ENCODE measurements around the gene CDK14.
"Not testable (repeated sequence)": the region's sequence is repeated elsewhere in the genome, so short reads cannot be mapped to it uniquely, and the experiment has no call there.

CDK14 gene

DNA sequence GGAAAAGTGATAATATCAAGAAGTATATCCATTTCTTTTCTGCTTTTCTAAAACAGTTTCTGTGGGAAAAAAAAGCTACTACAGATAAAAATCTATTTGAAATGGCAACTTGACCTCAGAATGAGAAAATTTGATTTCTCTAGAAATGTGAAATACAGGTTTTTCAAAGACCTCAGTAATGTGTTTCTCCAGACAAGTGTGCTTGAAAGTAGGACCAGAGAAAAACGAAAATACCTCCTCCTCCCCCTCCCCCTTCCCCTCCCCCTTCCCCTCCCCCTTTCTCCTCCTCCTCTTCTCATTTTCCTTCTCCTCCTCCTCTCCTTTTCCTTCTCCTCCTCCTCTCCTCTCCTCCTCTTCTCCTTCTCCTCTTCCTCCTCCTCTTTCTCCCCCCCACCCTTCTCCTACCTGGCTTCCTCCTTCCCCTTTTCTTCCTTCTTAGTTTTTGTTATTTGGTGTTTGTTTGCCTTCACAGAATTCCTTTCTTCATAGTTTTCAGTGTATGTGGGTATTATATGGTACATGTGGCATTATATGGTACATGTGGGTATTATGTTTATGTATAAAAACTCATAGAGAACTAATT, 179.4 kb downstream of the CDK14 start:
- no peak overlapping the region for H3K4me3 ChIP-seq (ENCODE audit: low read length)
- H3K36me3 ChIP-seq (ENCODE audit: control insufficient read depth, insufficient read depth, low read length) = no peaks in the 10 kb centered on the region
- no peak overlapping the region for H3K9ac ChIP-seq (ENCODE audit: low read length)
- no peak overlapping the region for H3K27ac ChIP-seq (ENCODE audit: low read depth, low read length)
- no peaks in the 10 kb centered on the region for H3K27me3 ChIP-seq (ENCODE audit: control insufficient read depth, insufficient read depth, low read length)
- H3K4me1 ChIP-seq (ENCODE audit: control insufficient read depth, insufficient read depth, low read length) = peaks cover 3% of the 10 kb centered on the region

DNA sequence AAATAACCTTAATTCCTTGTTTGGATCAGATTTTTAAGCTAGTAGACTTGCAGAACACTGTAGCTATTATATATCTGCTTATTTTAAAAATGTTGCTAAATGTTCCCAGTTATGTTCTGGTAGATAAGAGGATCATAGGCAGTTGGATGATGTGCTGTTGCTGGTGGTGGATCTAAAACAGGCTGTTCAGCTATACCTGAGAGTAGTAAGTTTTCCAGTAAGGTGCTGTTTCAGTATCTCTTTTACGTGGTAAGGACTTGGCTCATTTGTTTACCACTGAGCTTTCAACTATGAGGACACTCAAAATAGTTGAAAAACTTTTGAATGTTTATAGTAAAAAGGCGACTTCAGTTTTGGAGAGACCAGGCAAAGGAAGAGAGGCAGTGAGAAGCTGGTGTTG, 180.9 kb downstream of the CDK14 start:
- H3K36me3 ChIP-seq (ENCODE audit: control insufficient read depth, insufficient read depth, low read length) = no peaks in the 10 kb centered on the region
- H3K27ac ChIP-seq (ENCODE audit: low read depth, low read length) = no peak overlapping the region
- H3K4me3 ChIP-seq (ENCODE audit: low read length) = no peak overlapping the region
- H3K9ac ChIP-seq (ENCODE audit: low read length) = no peak overlapping the region
- H3K27me3 ChIP-seq (ENCODE audit: control insufficient read depth, insufficient read depth, low read length) = no peaks in the 10 kb centered on the region
- H3K4me1 ChIP-seq (ENCODE audit: control insufficient read depth, insufficient read depth, low read length) = peaks cover 3% of the 10 kb centered on the region

DNA sequence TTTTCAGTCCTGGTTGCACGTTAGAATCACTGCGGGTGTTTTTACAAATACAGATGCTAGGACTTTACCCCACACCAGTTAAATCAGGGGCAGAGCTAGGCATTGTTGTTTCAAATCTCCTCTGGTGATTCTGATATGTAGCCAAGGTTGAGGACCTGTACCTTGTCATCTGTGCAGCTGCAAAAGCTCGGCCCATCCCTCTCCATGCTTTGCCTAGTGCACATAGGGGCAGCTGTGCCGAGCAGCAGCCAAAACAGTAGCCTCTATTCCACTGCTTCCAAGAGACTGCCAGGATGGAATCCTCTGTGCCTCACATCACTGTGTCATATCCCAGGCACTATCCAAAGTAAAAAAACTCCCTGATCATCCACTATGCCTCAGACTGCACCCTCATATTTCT, 181.3 kb downstream of the CDK14 start:
- H3K36me3 ChIP-seq (ENCODE audit: control insufficient read depth, insufficient read depth, low read length) = no peaks in the 10 kb centered on the region

DNA sequence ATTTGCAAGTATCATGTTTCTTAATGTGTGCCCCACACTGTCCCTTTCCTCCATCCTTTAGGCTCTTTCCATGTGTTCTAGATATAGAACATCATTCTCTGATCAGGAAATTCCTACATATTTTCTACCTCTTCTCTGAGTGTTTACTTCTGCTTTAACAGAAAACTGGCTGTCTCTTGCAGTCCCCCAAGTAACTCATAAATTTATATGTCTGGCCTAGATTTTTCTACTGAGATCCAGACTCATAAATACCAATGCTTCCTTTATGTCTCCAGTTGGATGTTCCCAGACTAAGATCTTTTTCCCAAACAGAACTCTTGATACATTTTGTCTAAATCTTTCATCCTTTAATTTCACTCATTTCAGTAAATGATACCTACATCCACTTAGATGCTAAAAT, 181.8 kb downstream of the CDK14 start:
- no peak overlapping the region for H3K4me3 ChIP-seq (ENCODE audit: low read length)
- H3K27ac ChIP-seq (ENCODE audit: low read depth, low read length) = no peak overlapping the region
- H3K4me1 ChIP-seq (ENCODE audit: control insufficient read depth, insufficient read depth, low read length) = peaks cover 3% of the 10 kb centered on the region
- H3K9ac ChIP-seq (ENCODE audit: low read length) = no peak overlapping the region
- H3K36me3 ChIP-seq (ENCODE audit: control insufficient read depth, insufficient read depth, low read length) = no peaks in the 10 kb centered on the region
- no peaks in the 10 kb centered on the region for H3K27me3 ChIP-seq (ENCODE audit: control insufficient read depth, insufficient read depth, low read length)

More for the DNA sequence above, 181.3 kb downstream of the CDK14 start:
- peak overlapping the region; percentile 16 for H3K4me3 ChIP-seq (ENCODE audit: low read length)
- H3K9ac ChIP-seq (ENCODE audit: low read length) = no peak overlapping the region
- no peaks in the 10 kb centered on the region for H3K27me3 ChIP-seq (ENCODE audit: control insufficient read depth, insufficient read depth, low read length)
- no peak overlapping the region for H3K27ac ChIP-seq (ENCODE audit: low read depth, low read length)
- H3K4me1 ChIP-seq (ENCODE audit: control insufficient read depth, insufficient read depth, low read length) = peaks cover 3% of the 10 kb centered on the region

DNA sequence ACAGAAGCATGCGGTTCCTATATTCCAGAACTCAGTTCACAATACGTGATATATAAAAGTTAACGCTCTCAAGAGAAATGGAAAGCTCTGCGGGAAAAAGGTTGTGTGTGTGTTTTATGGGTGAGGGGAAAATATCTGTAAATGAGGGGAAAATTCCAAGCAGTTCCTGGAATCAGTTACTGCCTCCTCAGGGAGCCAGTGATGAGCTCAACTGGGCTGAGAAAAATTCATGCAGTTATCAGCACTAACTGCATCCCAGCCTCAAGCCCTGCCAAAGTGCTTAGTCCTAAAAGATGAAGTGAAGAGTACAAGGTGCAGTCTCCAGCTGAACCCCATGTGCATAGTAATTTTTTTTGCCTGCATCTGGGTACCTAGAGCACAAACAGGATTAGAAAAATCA, 191.9 kb downstream of the CDK14 start:
- no peaks in the 10 kb centered on the region for H3K27me3 ChIP-seq (ENCODE audit: control insufficient read depth, insufficient read depth, low read length)
- no peak overlapping the region for H3K9ac ChIP-seq (ENCODE audit: low read length)
- no peaks in the 10 kb centered on the region for H3K36me3 ChIP-seq (ENCODE audit: control insufficient read depth, insufficient read depth, low read length)
- no peaks in the 10 kb centered on the region for H3K4me1 ChIP-seq (ENCODE audit: control insufficient read depth, insufficient read depth, low read length)
- H3K4me3 ChIP-seq (ENCODE audit: low read length) = no peak overlapping the region
- no peak overlapping the region for H3K27ac ChIP-seq (ENCODE audit: low read depth, low read length)

DNA sequence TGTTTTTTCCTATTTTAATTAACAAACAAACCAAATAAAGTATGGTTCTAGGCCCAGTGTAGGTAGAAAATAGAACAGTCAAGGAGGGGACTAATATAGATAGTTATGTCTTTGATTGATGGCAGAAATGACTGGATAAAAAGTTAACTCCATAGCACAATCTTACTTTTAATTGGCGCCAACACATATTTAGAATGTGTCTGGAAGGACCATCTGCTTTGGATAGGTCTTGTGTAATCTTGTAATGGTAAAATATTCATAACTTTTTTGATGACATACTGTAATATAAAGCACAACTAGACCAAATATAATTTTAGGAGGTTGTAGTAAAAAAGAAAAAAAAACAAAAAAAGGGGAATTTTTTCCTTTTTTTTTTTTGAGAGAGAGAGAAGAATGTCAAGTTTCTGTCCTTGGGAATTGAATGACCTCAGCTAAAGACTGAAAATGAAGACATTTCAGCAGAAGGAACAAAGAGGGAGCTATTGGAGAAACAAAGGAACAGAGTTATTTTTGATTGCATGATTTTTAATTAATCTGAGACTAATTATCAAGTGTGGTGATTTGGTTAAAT, 193.7 kb downstream of the CDK14 start:
- H3K4me3 ChIP-seq (ENCODE audit: low read length) = no peak overlapping the region
- H3K27ac ChIP-seq (ENCODE audit: low read depth, low read length) = no peak overlapping the region
- no peak overlapping the region for H3K9ac ChIP-seq (ENCODE audit: low read length)
- no peaks in the 10 kb centered on the region for H3K27me3 ChIP-seq (ENCODE audit: control insufficient read depth, insufficient read depth, low read length)
- H3K4me1 ChIP-seq (ENCODE audit: control insufficient read depth, insufficient read depth, low read length) = no peaks in the 10 kb centered on the region
- no peaks in the 10 kb centered on the region for H3K36me3 ChIP-seq (ENCODE audit: control insufficient read depth, insufficient read depth, low read length)

DNA sequence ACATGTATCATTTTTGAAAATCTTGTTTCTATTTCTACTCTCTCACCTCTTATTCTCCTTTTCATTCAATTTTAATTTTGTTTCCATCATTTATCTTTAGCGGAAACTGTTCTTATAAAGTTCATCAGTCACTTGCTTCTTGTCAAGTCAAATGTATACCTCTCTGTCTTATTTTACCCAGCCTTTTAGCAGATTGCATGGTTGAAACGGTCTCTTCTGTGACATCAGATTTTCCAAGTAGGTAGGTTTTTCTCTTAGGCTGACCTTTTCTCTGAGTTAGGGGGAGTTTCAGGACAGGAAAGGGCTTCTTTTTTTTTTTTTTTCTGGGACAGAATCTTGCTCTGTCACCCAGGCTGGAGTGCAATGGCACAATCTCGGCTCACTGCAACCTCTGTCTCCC, 195.5 kb downstream of the CDK14 start:
- Histone ChIP-seq H3K9ac (ENCODE audit: low read length) (no peak overlapping the region), H3K27me3 (ENCODE audit: control insufficient read depth, insufficient read depth, low read length) (no peaks in the 10 kb centered on the region), H3K27ac (ENCODE audit: low read depth, low read length) (no peak overlapping the region)

DNA sequence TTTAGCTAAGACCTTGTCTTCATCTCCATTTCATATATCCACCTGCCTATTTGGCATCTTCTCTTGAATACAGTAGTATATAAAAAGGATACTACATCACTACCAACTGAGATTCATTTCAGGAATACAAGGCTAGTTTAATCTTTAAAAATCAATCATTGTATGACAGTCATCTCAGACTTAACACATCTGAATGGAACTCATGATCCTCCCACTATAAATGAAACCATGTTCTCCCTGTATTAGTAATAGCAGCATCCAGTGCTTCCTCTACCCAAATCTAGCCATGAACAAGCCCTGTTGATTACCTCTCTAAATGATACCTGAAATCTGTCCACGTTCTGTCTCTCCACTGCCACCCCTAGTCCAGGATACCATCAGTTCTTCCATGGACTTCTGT, 196.2 kb downstream of the CDK14 start:
- Histone ChIP-seq H3K9ac (ENCODE audit: low read length) (no peak overlapping the region), H3K4me3 (ENCODE audit: low read length) (no peak overlapping the region), H3K27me3 (ENCODE audit: control insufficient read depth, insufficient read depth, low read length) (no peaks in the 10 kb centered on the region), H3K36me3 (ENCODE audit: control insufficient read depth, insufficient read depth, low read length) (no peaks in the 10 kb centered on the region), H3K4me1 (ENCODE audit: control insufficient read depth, insufficient read depth, low read length) (no peaks in the 10 kb centered on the region), H3K27ac (ENCODE audit: low read depth, low read length) (no peak overlapping the region)

More for the DNA sequence above, 195.5 kb downstream of the CDK14 start:
- no peaks in the 10 kb centered on the region for H3K36me3 ChIP-seq (ENCODE audit: control insufficient read depth, insufficient read depth, low read length)
- no peak overlapping the region for H3K4me3 ChIP-seq (ENCODE audit: low read length)
- H3K4me1 ChIP-seq (ENCODE audit: control insufficient read depth, insufficient read depth, low read length) = no peaks in the 10 kb centered on the region

DNA sequence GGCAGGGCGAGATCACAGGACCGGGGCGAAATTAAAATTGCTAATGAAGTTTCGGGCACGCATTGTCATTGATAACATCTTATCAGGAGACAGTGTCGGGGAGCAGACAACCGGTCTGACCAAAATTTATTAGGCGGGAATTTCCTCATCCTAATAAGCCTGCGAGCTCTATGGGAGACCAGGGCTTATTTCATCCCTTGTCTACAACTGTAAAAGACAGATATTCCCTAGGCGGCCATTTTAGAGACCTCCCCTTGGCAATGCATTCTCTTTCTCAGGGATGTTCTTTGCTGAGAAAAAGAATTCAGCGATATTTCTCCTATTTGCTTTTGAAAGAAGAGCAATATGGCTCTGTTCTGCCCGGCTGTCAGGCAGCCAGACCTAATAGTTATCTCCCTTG, 198.1 kb downstream of the CDK14 start:
- H3K27me3 ChIP-seq (ENCODE audit: control insufficient read depth, insufficient read depth, low read length); H3K27ac ChIP-seq (ENCODE audit: low read depth, low read length); H3K9ac ChIP-seq (ENCODE audit: low read length); H3K36me3 ChIP-seq (ENCODE audit: control insufficient read depth, insufficient read depth, low read length); H3K4me1 ChIP-seq (ENCODE audit: control insufficient read depth, insufficient read depth, low read length); H3K4me3 ChIP-seq (ENCODE audit: low read length): not testable (repeated sequence)

DNA sequence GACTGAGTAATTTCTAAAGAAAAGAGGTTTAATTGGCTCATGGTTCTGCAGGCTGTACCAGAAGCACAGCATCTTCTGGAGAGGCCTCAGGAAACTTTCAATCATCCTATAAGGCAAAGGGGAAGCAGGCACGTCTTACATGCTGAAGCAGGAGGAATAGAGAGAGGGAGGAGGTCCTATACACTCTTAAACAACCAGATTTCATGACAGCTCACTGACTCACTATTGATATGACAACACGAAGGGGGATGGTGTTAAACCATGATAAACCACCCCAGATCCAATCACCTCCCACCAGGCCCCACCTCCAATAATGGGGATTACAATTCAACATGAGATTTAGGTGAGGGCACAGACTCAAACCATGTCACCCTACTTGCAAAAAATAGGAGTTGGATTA, 201.5 kb downstream of the CDK14 start:
- Histone ChIP-seq H3K4me3 (ENCODE audit: low read length) (no peak overlapping the region), H3K9ac (ENCODE audit: low read length) (no peak overlapping the region), H3K27ac (ENCODE audit: low read depth, low read length) (no peak overlapping the region), H3K27me3 (ENCODE audit: control insufficient read depth, insufficient read depth, low read length) (no peaks in the 10 kb centered on the region), H3K36me3 (ENCODE audit: control insufficient read depth, insufficient read depth, low read length) (no peaks in the 10 kb centered on the region), H3K4me1 (ENCODE audit: control insufficient read depth, insufficient read depth, low read length) (no peaks in the 10 kb centered on the region)

DNA sequence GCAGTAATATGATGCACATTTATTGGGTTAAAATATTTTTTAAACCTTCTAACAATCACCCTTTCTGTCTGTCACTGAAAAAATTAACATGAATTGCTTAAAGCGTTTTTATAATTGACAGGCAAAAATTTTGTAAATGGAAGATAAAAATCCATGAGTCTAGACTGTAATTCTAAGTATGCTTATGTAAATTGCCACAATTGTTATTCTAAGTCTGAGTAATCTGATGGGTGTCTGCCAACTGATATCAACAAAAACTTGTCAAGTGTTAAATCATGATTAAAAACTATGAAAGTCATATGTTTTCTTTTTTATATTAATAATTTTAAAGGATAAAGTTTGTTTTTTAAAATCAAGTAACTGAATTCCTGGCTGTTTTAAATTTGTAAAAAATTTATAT, 208.2 kb downstream of the CDK14 start:
- no peak overlapping the region for H3K4me3 ChIP-seq (ENCODE audit: low read length)
- no peaks in the 10 kb centered on the region for H3K36me3 ChIP-seq (ENCODE audit: control insufficient read depth, insufficient read depth, low read length)
- no peak overlapping the region for H3K9ac ChIP-seq (ENCODE audit: low read length)
- H3K27ac ChIP-seq (ENCODE audit: low read depth, low read length) = no peak overlapping the region
- no peaks in the 10 kb centered on the region for H3K4me1 ChIP-seq (ENCODE audit: control insufficient read depth, insufficient read depth, low read length)
- H3K27me3 ChIP-seq (ENCODE audit: control insufficient read depth, insufficient read depth, low read length) = no peaks in the 10 kb centered on the region

DNA sequence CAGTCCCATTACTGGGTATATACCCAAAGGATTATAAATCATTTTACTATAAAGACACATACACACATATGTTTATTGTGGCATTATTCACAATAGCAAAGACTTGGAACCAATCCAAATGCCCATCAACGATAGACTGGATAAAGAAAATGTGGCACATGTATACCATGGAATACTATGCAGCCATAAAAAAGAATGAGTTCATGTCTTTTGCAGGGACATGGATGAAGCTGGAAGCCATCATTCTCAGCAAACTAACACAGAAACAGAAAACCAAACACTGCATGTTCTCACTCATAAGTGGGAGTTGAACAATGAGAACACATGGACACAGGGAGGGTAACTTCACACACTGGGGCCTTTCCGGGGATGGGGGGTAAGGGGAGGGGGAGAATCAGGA, 219.4 kb downstream of the CDK14 start:
- H3K4me1 ChIP-seq (ENCODE audit: control insufficient read depth, insufficient read depth, low read length); H3K9ac ChIP-seq (ENCODE audit: low read length); H3K27ac ChIP-seq (ENCODE audit: low read depth, low read length); H3K27me3 ChIP-seq (ENCODE audit: control insufficient read depth, insufficient read depth, low read length); H3K4me3 ChIP-seq (ENCODE audit: low read length); H3K36me3 ChIP-seq (ENCODE audit: control insufficient read depth, insufficient read depth, low read length): not testable (repeated sequence)

DNA sequence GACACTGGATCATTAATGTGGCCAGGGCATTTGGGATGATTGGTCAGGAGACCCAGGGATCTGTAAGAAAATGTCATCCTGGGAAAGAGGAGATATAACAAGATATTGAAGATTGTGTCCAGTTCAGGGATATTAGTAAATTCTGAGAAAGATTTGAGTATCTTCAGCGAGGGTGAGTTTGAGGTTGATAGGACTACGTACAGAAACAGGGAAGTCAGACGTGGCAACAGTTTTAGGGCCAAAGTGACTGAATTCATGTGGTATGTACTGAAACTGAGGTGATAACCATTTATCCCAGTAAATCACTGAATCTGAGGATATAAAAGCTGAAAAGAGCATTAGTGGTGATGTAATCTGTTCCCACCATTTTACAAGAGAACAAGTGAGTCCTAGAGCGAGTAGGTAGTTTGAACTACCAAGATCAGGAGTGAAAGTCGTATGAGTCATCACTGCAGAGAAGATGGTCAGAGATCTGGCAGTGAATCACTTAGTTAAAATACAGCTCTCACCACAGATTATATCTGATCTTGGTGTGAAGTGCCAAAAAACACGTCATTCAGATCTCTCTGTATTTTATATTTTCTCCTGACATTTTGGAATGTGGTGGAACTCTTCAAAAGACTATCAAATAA, 220.5 kb downstream of the CDK14 start:
- Histone ChIP-seq H3K27ac (ENCODE audit: low read depth, low read length) (no peak overlapping the region), H3K9ac (ENCODE audit: low read length) (no peak overlapping the region), H3K4me1 (ENCODE audit: control insufficient read depth, insufficient read depth, low read length) (no peaks in the 10 kb centered on the region), H3K27me3 (ENCODE audit: control insufficient read depth, insufficient read depth, low read length) (no peaks in the 10 kb centered on the region), H3K4me3 (ENCODE audit: low read length) (no peak overlapping the region), H3K36me3 (ENCODE audit: control insufficient read depth, insufficient read depth, low read length) (no peaks in the 10 kb centered on the region)
